ENCODE data around the gene OR2AG2. TPM values are rescaled to one million over a fixed set of nuclear protein-coding genes. Genes with fewer than 3 reads are reported as not detected.

OR2AG2 gene
- total RNA-seq, 2 experiments from 2014 or later, result 0.06 TPM; not detected in 1

- peaks cover 75% of the 10 kb centered on the region for H3K36me3 Mint-ChIP-seq (ENCODE audit: low read depth)
- POLR2A ChIA-PET, result interaction anchor here (0.9 to 6.9 kb wide), 3 partner anchors 10 to 52 kb away, joined by 3 to 81 read pairs (median 4); partner anchors contain the start of gene MRPL17
- no peaks in the 10 kb centered on the region for H3K27me3 Mint-ChIP-seq
- Histone ChIP-seq H3K4me3 (ENCODE audit: low read length) (no peak overlapping the region), H3K27ac (ENCODE audit: low read depth in 1 of 2, low read length in 2 of 2) (peak overlapping the region; percentile 17 to 65), H3K36me3 (ENCODE audit: insufficient read depth, low read length) (peaks cover 52% of the 10 kb centered on the region), H3K9me3 (ENCODE audit: control insufficient read depth in 1 of 2, insufficient read depth in 1 of 2, low read length in 2 of 2) (no peaks in the 10 kb centered on the region), H3K27me3 (ENCODE audit: control insufficient read depth in 1 of 2, insufficient read depth in 2 of 2, low read length in 2 of 2) (no peaks in the 10 kb centered on the region), H3K4me1 (ENCODE audit: insufficient read depth, low read length) (peaks cover 60% of the 10 kb centered on the region)
- CTCF ChIA-PET, result interaction anchor here (1.3 to 8.6 kb wide), 3 partner anchors 11 to 20 kb away, joined by 4 to 181 read pairs (median 12); no protein-coding TSS in a partner anchor
- intact Hi-C loops (cut with DNase I, micrococcal nuclease), result no loop called here
- H3K27ac Mint-ChIP-seq, result peak overlapping the region; percentile 76
- ATAC-seq (ENCODE audit: poor library complexity) (peak; percentile 19), DNase-seq (peak in 4 of 14 experiments; percentile 28 to 52 (median 46))
- no peak for TF ChIP-seq CTCF (IDR thresholded peaks at IDR 0.05)
- no peaks in the 10 kb centered on the region for H3K9me3 Mint-ChIP-seq
- H3K4me1 Mint-ChIP-seq (ENCODE audit: low read depth), result peaks cover 92% of the 10 kb centered on the region
- H3K4me3 Mint-ChIP-seq, result peak overlapping the region; percentile 8
Observed at GRCh38 chr11:6735306-6735705, 36.5 kb downstream of the OR2AG2 start.

- intact Hi-C loops (cut with DNase I, micrococcal nuclease), result no loop called here
- ChIA-PET POLR2A (interaction anchor here (0.9 to 6.9 kb wide), 3 partner anchors 11 to 51 kb away, joined by 3 to 81 read pairs (median 4); partner anchors contain the start of gene MRPL17), CTCF (interaction anchor here (1.0 to 8.6 kb wide), 5 partner anchors 12 to 29 kb away, joined by 3 to 181 read pairs (median 5); no protein-coding TSS in a partner anchor)
- no peaks in the 10 kb centered on the region for H3K27me3 Mint-ChIP-seq
- H3K4me3 Mint-ChIP-seq, result peak overlapping the region; percentile 65
- Histone ChIP-seq H3K27ac (ENCODE audit: low read depth in 1 of 2, low read length in 2 of 2) (peak overlapping the region; percentile 65), H3K27me3 (ENCODE audit: control insufficient read depth in 1 of 2, insufficient read depth in 2 of 2, low read length in 2 of 2) (no peaks in the 10 kb centered on the region), H3K4me3 (ENCODE audit: low read length) (no peak overlapping the region), H3K9me3 (ENCODE audit: control insufficient read depth in 1 of 2, insufficient read depth in 1 of 2, low read length in 2 of 2) (no peaks in the 10 kb centered on the region), H3K4me1 (ENCODE audit: insufficient read depth, low read length) (peaks cover 54% of the 10 kb centered on the region), H3K36me3 (ENCODE audit: insufficient read depth, low read length) (peaks cover 48% of the 10 kb centered on the region)
- ATAC-seq (ENCODE audit: poor library complexity) (no peak), DNase-seq (peak in 1 of 14 experiments; percentile 32)
- peaks cover 94% of the 10 kb centered on the region for H3K4me1 Mint-ChIP-seq (ENCODE audit: low read depth)
- no peak for TF ChIP-seq CTCF (IDR thresholded peaks at IDR 0.05)
- peak overlapping the region; percentile 76 for H3K27ac Mint-ChIP-seq
- peaks cover 77% of the 10 kb centered on the region for H3K36me3 Mint-ChIP-seq (ENCODE audit: low read depth)
- no peaks in the 10 kb centered on the region for H3K9me3 Mint-ChIP-seq
Observed at GRCh38 chr11:6734616-6735015, 37.2 kb downstream of the OR2AG2 start.

GRCh38 chr11:6733326-6734275 lies 38.2 kb downstream of the OR2AG2 start:
- no peaks in the 10 kb centered on the region for H3K27me3 ChIP-seq (ENCODE audit: control insufficient read depth in 1 of 2, insufficient read depth in 2 of 2, low read length in 2 of 2)
- POLR2A ChIA-PET, result interaction anchor here (0.6 to 6.9 kb wide), 4 partner anchors 9 to 331 kb away, joined by 3 to 81 read pairs (median 4); partner anchors contain the start of gene TAF10
- ATAC-seq (ENCODE audit: poor library complexity), result peak; percentile 79
- H3K27ac Mint-ChIP-seq, result peak overlapping the region; percentile 76
- H3K4me3 Mint-ChIP-seq, result peak overlapping the region; percentile 67
- H3K9me3 Mint-ChIP-seq, result no peaks in the 10 kb centered on the region
- CTCF ChIA-PET, result interaction anchor here (1.0 to 2.1 kb wide), 6 partner anchors 13 to 50 kb away, joined by 3 to 6 read pairs (median 4); partner anchors contain the start of gene MRPL17
- H3K27ac ChIP-seq (ENCODE audit: low read depth in 1 of 2, low read length in 2 of 2), result peak overlapping the region; percentile 65
- intact Hi-C loops (cut with DNase I, micrococcal nuclease), result loop anchor here in 1 of 2 experiments (2.0 kb wide), 1 partner anchor 13 kb away; no protein-coding TSS in a partner anchor
- peak overlapping the region; percentile 11 for H3K4me3 ChIP-seq (ENCODE audit: low read length)
- H3K4me1 ChIP-seq (ENCODE audit: insufficient read depth, low read length), result peaks cover 53% of the 10 kb centered on the region
- no peaks in the 10 kb centered on the region for H3K9me3 ChIP-seq (ENCODE audit: control insufficient read depth in 1 of 2, insufficient read depth in 1 of 2, low read length in 2 of 2)
- no peak for TF ChIP-seq CTCF (IDR thresholded peaks at IDR 0.05)
- no peaks in the 10 kb centered on the region for H3K27me3 Mint-ChIP-seq
- H3K4me1 Mint-ChIP-seq (ENCODE audit: low read depth), result peaks cover 96% of the 10 kb centered on the region
- H3K36me3 ChIP-seq (ENCODE audit: insufficient read depth, low read length), result peaks cover 46% of the 10 kb centered on the region
- peaks cover 81% of the 10 kb centered on the region for H3K36me3 Mint-ChIP-seq (ENCODE audit: low read depth)
- DNase-seq, result peak in 4 of 14 experiments; percentile 24 to 70 (median 62)

All from CD4-positive, alpha-beta T cell (primary cell).